HepG2 (cell line): ENCODE measurements around the gene COG5.

Experiments
- ERF ChIP-seq: IDR thresholded peaks from 2 replicates; pipeline ENCODE4 v1.6.1; 2018; ENCODE audit warnings: missing biosample characterization, missing genetic modification reagents
- FOXJ3 ChIP-seq: sonication (generic); formaldehyde crosslinking; IDR thresholded peaks from 2 replicates; pipeline ENCODE4 v1.4.0; 2020; ENCODE audit warnings: missing genetic modification reagents, mild to moderate bottlenecking, borderline replicate concordance
- HDAC2 ChIP-seq: sonication (generic); formaldehyde crosslinking; IDR thresholded peaks from 2 replicates; pipeline ENCODE4 v1.4.0; 2020; ENCODE audit warnings: missing genetic modification reagents
- SAFB2 ChIP-seq: sonication (generic); formaldehyde crosslinking; IDR thresholded peaks from 2 replicates; pipeline ENCODE4 v1.5.1; 2020; ENCODE audit warnings: missing genetic modification reagents, low read depth, mild to moderate bottlenecking, borderline replicate concordance
- TF ChIP-seq, protein P1 (sequence below): IDR thresholded peaks from 2 replicates; pipeline ENCODE4 v1.6.1; 2012; ENCODE audit warnings: inconsistent platforms
- TF ChIP-seq, protein P2 (sequence below), 2 experiments: fragments of 450-650 bp in 1 of 2; sonication (generic) in 1 of 2; formaldehyde crosslinking in 1 of 2; IDR thresholded peaks; 2 replicates each; pipeline versions ENCODE4 v1.6.1 to v1.8.0; 2016 to 2022; ENCODE audit warnings: antibody characterized with exemption in 1 of 2, mild to moderate bottlenecking in 1 of 2, missing genetic modification reagents in 1 of 2

DNA sequence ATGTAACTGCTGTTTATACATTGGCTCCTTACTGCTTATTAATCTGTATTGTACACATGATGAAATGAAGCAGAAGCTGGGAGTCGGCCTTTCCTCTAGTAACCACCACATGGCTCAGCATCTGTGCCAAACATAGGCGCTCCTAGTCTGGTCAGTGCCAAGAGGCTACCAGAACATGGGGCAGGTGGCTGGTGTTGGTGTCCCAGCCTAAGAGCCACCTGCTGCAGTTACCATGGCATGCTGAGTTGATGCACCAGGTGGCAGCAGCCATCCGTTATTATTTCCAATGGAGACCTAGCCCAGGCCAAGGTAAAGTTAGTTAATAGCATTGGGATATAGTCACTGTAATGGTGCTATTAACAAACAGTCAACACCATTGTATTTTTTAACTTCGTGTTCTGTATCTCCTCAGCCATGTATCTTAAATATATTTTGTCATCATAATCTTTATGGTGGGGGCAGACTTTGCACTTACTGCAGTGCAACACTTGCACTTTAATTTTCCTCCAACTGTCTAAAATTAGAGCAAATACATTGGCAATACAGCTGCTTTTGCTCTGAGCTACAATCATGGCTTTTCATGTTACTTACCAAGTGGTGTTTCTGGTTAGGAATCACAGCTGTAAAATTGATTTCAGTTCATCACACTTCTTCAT is 361.8 kb downstream of the COG5 start:
- TF ChIP-seq, protein P1, sequence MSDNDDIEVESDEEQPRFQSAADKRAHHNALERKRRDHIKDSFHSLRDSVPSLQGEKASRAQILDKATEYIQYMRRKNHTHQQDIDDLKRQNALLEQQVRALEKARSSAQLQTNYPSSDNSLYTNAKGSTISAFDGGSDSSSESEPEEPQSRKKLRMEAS = no peak
- TF ChIP-seq FOXJ3 (CRISPR knock-in tag) (no peak), HDAC2 (CRISPR knock-in tag) (no peak), SAFB2 (no peak), ERF (CRISPR knock-in tag) (no peak)
- TF ChIP-seq, protein P2, sequence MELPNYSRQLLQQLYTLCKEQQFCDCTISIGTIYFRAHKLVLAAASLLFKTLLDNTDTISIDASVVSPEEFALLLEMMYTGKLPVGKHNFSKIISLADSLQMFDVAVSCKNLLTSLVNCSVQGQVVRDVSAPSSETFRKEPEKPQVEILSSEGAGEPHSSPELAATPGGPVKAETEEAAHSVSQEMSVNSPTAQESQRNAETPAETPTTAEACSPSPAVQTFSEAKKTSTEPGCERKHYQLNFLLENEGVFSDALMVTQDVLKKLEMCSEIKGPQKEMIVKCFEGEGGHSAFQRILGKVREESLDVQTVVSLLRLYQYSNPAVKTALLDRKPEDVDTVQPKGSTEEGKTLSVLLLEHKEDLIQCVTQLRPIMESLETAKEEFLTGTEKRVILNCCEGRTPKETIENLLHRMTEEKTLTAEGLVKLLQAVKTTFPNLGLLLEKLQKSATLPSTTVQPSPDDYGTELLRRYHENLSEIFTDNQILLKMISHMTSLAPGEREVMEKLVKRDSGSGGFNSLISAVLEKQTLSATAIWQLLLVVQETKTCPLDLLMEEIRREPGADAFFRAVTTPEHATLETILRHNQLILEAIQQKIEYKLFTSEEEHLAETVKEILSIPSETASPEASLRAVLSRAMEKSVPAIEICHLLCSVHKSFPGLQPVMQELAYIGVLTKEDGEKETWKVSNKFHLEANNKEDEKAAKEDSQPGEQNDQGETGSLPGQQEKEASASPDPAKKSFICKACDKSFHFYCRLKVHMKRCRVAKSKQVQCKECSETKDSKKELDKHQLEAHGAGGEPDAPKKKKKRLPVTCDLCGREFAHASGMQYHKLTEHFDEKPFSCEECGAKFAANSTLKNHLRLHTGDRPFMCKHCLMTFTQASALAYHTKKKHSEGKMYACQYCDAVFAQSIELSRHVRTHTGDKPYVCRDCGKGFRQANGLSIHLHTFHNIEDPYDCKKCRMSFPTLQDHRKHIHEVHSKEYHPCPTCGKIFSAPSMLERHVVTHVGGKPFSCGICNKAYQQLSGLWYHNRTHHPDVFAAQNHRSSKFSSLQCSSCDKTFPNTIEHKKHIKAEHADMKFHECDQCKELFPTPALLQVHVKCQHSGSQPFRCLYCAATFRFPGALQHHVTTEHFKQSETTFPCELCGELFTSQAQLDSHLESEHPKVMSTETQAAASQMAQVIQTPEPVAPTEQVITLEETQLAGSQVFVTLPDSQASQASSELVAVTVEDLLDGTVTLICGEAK (IDR thresholded peaks at IDR 0.05) = no peak
- TF ChIP-seq, protein P2 (CRISPR knock-in tag; IDR thresholded peaks at IDR 0.05) = no peak
